Suprapubic skin (tissue), 3 donors: ENCODE data around the gene TREM2.

Experiments
- CTCF ChIP-seq, 2 donors: fragments of 200-600 bp in 1 of 2; fragments of 450-650 bp in 1 of 2; sonication (generic) in 1 of 2; IDR thresholded peaks; one replicate each; pipeline ENCODE4 v1.5.1; 2016 to 2019; ENCODE audit warnings: antibody characterized with exemption in 2 of 2, mild to moderate bottlenecking in 1 of 2, moderate library complexity in 1 of 2
- EP300 ChIP-seq: sonication (generic); formaldehyde crosslinking; IDR thresholded peaks from one replicate; pipeline ENCODE4 v1.6.1; 2017; ENCODE audit warnings: antibody characterized with exemption
- POLR2A ChIP-seq, 2 donors: fragments of 450-650 bp; IDR thresholded peaks; one replicate each; pipeline ENCODE4 v1.6.1; 2017; ENCODE audit warnings: antibody characterized with exemption in 2 of 2, mild to moderate bottlenecking in 2 of 2, moderate library complexity in 2 of 2

DNA sequence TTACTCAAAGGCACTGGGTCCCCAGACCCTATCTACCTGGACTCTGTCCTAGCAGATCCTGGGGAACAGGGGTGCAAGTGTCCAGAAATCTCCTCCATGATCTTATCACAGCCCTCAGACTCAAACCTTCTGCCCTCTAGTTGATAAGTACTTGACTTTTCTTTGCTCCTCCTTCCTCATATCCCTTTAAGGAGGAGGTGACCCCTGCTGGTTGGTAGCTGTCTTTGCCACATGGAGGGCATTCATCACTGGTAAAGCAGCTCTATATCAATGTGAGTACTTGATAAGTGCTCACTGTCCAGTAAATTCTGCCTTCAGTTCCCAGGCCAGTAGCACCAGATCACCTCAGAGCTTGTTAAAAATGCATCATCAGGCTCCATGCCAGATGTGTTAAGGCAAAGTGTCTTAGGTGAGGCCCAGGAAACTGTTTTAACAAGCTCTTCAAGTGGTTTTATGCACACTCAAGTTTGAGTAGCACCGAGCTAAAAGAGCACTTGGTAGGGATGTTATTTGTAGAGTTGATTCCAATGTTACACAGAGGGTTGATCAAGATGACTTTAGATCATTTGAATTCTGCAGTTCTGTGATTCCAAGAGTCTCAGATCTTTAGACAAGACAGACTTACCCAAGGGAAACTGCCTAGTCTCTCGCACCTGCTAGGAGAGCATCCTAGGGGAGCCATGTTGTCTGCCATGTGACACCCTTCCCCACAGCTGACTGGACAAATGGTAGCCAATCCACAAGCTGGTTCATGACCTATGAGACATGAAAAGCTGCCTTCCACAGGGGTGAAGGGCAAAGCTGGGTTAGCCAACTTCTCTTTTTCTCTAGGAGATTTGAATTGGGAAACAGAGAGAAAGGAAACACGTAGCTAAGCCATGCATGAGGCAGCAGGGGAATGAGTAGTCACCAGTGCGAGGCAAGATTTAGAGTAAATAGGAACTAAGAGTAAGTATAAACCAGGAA, 19.4 kb upstream of the TREM2 start:
- TF ChIP-seq POLR2A (IDR thresholded peaks at IDR 0.05) (no peak), CTCF (IDR thresholded peaks at IDR 0.05) (peak in 1 of 2 donors; percentile 43), EP300 (no peak)
